BE2C (cell line): ENCODE results near the gene CRIM1.
"Not testable (repeated sequence)": the region's sequence is repeated elsewhere in the genome, so short reads cannot be mapped to it uniquely, and the experiment has no call there.

Experiments
- DNase-seq: peaks from one replicate; pipeline ENCODE4 v3.0.0-alpha.2; 2020
- H3K27me3 ChIP-seq: fragments of 250-450 bp; sonication (Bioruptor Pico); 2 replicates; pipeline ENCODE4 v1.5.1; 2020; ENCODE audit warnings: mild to moderate bottlenecking
- H3K36me3 ChIP-seq: fragments of 250-450 bp; sonication (Bioruptor Pico); 2 replicates; pipeline ENCODE4 v1.5.1; 2020; ENCODE audit warnings: mild to moderate bottlenecking
- H3K4me1 ChIP-seq: fragments of 250-450 bp; sonication (Bioruptor Pico); 2 replicates; pipeline ENCODE4 v1.5.1; 2020
- H3K4me3 ChIP-seq: 2 replicates; pipeline ENCODE4 v1.5.1; 2011; ENCODE audit warnings: low read depth, low read length
- H3K9me3 ChIP-seq: fragments of 250-450 bp; sonication (Bioruptor Pico); 2 replicates; pipeline ENCODE4 v1.5.1; 2020
- CTCF ChIP-seq: IDR thresholded peaks from 2 replicates; pipeline ENCODE4 v1.5.1; 2012; ENCODE audit warnings: mild to moderate bottlenecking, low read depth, low read length

Gene CRIM1

GRCh38 chr2:36360834-36361233 is 5.3 kb downstream of the CRIM1 start:
- DNase-seq = no peak
- H3K9me3 ChIP-seq = no peaks in the 10 kb centered on the region
- TF ChIP-seq CTCF = no peak
- H3K4me3 ChIP-seq = no peak overlapping the region
- no peaks in the 10 kb centered on the region for H3K4me1 ChIP-seq
- H3K27me3 ChIP-seq = peaks cover 59% of the 10 kb centered on the region
- no peaks in the 10 kb centered on the region for H3K36me3 ChIP-seq

GRCh38 chr2:36361396-36361795 is 5.8 kb downstream of the CRIM1 start:
- no peak for DNase-seq
- Histone ChIP-seq H3K4me1 (no peaks in the 10 kb centered on the region), H3K4me3 (no peak overlapping the region), H3K9me3 (no peaks in the 10 kb centered on the region), H3K27me3 (peaks cover 57% of the 10 kb centered on the region), H3K36me3 (no peaks in the 10 kb centered on the region)
- TF ChIP-seq CTCF = no peak

- no peak for TF ChIP-seq CTCF
- Histone ChIP-seq H3K36me3 (no peaks in the 10 kb centered on the region), H3K9me3 (no peaks in the 10 kb centered on the region), H3K4me1 (no peaks in the 10 kb centered on the region), H3K27me3 (peaks cover 55% of the 10 kb centered on the region), H3K4me3 (no peak overlapping the region)
- no peak for DNase-seq
Observed at GRCh38 chr2:36362291-36362690, 6.7 kb downstream of the CRIM1 start.

- H3K4me1 ChIP-seq, H3K4me3 ChIP-seq, H3K36me3 ChIP-seq, H3K9me3 ChIP-seq, DNase-seq: not testable (repeated sequence)
- peaks cover 55% of the 10 kb centered on the region for H3K27me3 ChIP-seq
Observed at GRCh38 chr2:36363085-36363484, 7.5 kb downstream of the CRIM1 start.

- Histone ChIP-seq H3K27me3 (peaks cover 39% of the 10 kb centered on the region), H3K4me3 (no peak overlapping the region), H3K36me3 (no peaks in the 10 kb centered on the region), H3K9me3 (no peaks in the 10 kb centered on the region), H3K4me1 (no peaks in the 10 kb centered on the region)
- TF ChIP-seq CTCF = no peak
- DNase-seq = no peak
Observed at GRCh38 chr2:36366491-36367120, 11.0 kb downstream of the CRIM1 start.

- Histone ChIP-seq H3K27me3 (peaks cover 37% of the 10 kb centered on the region), H3K9me3 (no peaks in the 10 kb centered on the region), H3K4me3 (no peak overlapping the region), H3K4me1 (no peaks in the 10 kb centered on the region), H3K36me3 (no peaks in the 10 kb centered on the region)
- no peak for DNase-seq
- TF ChIP-seq CTCF = no peak
Observed at GRCh38 chr2:36367486-36367885, 11.9 kb downstream of the CRIM1 start.
